Hepatic stellate cell (primary cell): ENCODE measurements around the gene NBPF20.
"Not testable (repeated sequence)": the region's sequence is repeated elsewhere in the genome, so short reads cannot be mapped to it uniquely, and the experiment has no call there.

Experiments
- DNase-seq: peaks from one replicate; pipeline ENCODE4 v3.0.0; 2011; ENCODE audit warnings: low spot score

The NBPF20 gene

GRCh38 chr1:145425436-145426029 lies at the start of gene NBPF20:
Gene NBPF20 (minus strand): TSS chr1:145425603. CDS start chr1:145405272, 20,331 bp downstream.
- peak; percentile 86 for DNase-seq

GRCh38 chr1:145474837-145475368 lies 49.5 kb upstream of the NBPF20 start:
- DNase-seq: not testable (repeated sequence)

DNA sequence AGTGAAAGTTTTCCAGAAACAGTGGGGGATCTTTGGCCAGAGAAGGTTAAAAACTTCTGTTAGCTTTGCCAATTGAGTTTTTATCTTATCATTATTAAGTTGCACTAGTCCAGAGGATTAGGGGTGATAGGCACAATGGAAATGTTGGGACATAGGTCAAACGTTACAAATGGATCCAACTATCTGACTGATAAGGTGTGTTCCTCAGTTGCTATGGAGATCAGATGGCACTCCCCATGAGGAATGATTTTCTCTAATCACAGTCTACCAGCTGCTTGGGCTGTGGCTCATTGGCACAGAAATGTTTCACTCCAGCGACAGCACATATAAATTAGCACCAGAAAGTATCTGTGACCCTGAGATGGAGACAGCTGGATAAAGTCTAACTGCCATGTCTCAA lies 47.3 kb upstream of the NBPF20 start:
- DNase-seq: not testable (repeated sequence)

- DNase-seq: not testable (repeated sequence)
Observed at GRCh38 chr1:145471365-145471764, 46.0 kb upstream of the NBPF20 start.

- DNase-seq: not testable (repeated sequence)
Observed at GRCh38 chr1:145465405-145466144, 40.2 kb upstream of the NBPF20 start.

DNA sequence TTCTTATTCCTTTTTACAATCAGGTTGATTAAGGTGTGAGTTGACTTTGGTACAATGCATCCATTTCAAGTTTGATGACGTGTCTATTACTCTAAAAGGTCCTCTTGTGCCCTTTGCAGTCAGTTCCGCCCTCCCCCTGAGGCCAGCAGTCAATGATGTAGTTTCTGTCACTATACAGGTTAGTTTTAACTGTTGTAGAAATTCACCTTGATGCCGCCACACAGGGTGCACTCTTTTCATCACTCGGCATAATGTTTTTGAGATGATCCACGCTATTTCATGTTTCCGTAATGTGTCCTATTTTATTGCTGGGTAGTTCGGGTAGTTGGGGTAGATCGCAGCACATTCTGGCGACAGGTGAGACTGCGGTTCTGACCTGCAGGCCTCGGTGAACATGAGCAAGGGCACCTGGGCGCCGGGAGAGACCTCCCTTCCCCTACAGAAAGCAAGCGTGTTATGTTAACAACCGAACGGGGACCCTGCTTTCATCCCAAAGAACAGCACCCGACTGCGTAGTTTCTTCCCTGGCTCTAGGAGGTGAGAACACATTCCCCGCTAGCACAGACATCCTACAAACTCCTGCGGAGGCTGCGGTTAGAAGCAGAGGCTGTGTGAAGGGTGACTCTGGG lies 39.4 kb upstream of the NBPF20 start:
- not testable (repeated sequence) for DNase-seq

DNA sequence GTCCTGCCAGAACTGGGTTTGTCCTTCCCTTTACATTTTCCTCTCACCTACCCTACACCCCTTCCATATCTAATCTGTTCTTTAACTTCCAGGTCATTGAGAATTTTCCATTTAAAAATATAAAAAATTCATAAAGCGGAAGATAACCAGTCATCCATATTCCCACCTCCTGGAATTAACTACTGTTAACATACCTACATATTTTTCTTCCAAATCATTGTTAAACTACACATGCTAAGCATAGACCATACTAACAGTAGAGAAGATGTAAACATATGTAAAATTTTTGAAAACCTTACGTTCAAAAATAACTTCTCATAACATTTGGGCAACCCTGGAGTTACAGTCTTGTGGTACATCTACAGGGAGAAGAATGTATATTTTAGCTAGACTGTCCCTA lies 38.6 kb upstream of the NBPF20 start:
- not testable (repeated sequence) for DNase-seq

GRCh38 chr1:145460684-145461083 lies 35.3 kb upstream of the NBPF20 start:
- DNase-seq: not testable (repeated sequence)

DNA sequence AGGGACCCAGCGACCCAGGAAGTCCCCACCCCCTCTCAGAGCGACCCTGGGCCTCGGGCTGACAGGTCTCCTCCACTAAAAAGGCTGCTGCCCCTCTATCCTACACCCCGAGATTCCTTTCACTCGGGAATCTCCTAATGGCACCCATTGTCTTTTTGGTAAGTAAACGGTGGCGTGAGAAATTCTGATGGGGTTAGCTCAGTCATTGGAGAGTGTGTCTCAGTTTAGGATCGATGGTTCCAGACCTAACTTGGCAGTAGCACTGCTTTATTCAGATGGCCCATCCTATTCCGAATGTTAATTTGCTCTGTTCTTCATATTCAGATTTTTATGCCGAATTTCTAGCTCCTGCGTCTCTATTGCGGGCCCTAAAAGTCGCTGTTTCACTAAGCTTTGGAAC lies 34.6 kb upstream of the NBPF20 start:
- not testable (repeated sequence) for DNase-seq

DNA sequence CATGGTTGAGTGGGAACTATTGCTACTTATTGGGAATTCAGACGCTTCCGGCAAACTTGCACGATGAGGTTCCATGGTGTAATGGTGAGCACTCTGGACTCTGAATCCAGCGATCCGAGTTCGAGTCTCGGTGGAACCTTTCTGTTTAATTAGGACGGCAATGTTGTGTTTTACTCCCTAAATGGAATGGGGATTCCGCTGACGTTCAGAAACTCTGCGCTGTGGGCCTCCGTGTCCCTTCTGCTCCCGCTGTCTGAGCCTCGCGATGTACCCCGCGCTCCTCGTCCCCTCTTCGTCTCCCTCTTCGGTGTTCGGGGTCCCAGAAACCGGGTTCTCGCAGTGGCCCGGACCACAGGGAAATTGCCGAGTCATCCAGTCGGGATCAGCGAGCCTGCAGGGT lies 34.2 kb upstream of the NBPF20 start:
- not testable (repeated sequence) for DNase-seq

DNA sequence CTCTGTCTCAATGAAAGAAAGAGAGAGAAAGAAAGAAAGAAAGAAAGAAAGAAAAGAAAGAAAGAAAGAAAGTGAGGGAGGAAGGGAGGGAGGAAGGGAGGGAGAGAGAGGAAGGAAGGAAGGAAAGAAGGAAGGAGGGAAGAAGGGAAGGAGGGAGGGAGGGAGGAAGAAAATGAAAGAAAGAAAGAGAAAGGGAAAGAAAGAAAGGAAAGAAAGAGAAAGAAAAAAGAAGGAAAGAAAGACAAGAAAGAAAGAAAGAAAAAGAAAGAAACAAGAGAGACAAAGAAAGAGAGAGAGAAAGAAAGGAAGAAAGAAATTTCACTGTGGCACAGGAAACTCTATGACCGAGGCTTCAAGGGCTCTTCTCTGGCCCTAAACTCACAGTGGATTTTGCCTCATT lies 33.7 kb upstream of the NBPF20 start:
- DNase-seq: not testable (repeated sequence)

DNA sequence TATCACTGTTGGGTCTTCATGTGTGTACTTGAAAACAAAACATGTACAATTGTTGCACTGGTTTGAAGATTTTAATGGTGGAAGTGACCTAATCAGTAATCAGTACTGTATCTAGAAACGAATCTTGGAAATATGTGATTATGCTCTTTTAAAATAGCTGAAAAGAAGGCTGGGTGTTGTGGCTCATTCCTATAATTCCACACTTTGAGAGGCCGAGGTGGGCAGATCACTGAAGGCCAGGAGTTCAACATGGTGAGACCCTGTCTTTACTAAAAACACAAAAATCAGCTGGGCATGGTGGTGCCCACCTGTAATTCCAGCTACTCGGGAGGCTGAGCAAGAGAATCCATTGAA lies 29.4 kb upstream of the NBPF20 start:
- DNase-seq: not testable (repeated sequence)

GRCh38 chr1:145453873-145454823 lies 28.7 kb upstream of the NBPF20 start:
- not testable (repeated sequence) for DNase-seq

DNA sequence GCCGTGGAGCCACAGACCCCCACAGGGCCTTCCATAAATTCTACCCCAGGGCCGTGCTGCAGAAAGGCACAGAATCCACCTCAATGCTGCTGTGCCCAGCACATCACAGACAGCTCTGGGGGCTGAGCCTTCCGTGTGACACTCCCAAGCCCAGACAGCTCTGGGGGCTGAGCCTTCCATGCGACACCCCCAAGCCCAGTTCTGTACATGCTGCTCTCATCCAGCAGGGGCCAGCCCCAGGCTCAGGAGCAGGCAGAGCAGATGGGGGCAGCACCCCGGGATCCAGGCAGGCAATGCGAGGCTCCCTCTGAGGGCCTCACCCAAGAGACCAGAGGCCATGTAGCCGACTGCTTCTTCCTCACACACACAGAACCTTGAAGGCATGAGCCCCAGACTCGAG lies 27.1 kb upstream of the NBPF20 start:
- DNase-seq: not testable (repeated sequence)

DNA sequence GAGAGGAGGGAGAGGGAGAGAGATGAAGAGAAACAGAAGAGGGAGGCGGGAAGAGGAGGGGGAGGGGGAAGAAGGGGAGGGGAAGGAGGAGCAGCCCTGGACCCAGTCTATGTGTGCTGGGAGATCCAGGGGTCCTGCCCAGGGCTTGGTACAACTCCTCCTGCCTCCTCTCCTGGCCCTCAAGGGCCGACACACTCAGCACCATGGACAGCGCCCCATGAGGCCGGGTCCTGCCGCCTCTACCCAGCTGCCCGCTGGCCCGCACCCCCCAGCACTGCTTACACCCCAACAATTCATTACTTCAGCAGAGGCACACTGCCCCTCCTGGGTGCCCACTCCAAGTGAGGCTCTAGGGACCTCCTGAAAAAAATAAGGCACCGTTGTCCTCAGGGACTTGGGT lies 26.5 kb upstream of the NBPF20 start:
- DNase-seq: not testable (repeated sequence)

- DNase-seq: not testable (repeated sequence)
Observed at GRCh38 chr1:145445219-145445618, 19.8 kb upstream of the NBPF20 start.

DNA sequence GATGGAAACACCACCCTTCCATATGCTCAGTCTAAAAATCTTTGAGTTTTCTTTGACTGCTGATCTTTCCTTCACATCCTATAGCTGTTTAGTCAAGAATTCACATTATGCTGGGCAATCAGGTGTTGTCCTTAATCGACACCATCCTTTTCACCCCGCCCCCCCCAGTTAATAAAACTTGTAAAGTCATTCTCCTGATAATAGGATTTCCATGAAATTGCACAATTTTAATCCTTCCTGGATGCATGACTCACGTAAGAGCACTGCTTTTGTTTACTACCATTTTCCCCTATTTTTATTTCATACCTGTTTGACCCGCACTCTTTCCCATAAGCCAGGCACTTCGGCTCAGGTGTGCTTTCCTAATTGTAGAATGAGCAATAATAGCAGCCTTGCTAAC lies 16.9 kb upstream of the NBPF20 start:
- not testable (repeated sequence) for DNase-seq

- DNase-seq: not testable (repeated sequence)
Observed at GRCh38 chr1:145431363-145432256, 6.2 kb upstream of the NBPF20 start.

DNA sequence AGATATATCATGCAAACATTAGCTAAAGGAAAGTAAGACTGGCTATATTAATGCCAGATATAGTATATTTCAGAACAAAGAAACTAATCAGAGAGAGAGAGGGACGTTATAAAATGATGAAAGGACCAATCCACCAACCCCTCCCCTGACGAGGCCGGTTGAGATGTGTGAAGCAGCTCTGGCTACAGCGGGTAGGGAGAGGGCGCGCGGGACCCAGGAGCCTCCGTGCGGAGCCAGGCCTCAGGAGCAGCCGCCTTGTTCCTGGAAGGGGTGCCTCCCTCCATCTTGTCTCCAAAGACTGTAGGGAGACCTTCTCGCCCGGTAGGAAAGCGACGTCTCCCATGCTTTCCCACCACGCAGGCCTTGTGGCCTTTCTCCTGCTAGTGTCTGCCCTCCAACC lies 5.4 kb upstream of the NBPF20 start:
- DNase-seq: not testable (repeated sequence)

DNA sequence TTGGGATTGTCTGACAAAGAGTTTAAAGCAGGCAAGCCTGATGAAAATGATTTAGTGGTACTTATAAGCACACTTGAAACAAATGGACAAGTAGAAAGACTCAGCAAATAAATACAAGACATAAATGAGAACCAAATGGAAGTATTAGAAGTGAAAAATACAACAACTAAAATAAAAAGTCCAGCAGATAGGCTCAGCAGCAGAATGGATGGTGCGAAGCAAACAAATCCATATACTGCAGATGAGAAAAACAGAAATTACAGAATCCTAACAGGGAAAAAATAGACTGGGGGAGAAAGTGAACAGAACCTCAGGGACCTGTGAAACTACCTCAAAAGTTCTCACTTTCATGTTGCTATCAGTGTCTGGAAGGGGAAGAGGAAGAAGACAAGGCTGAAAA lies 3.9 kb upstream of the NBPF20 start:
- not testable (repeated sequence) for DNase-seq
